ES-I3 (cell line): ENCODE measurements around the gene HMOX2.

Source experiments
- H3K36me3 ChIP-seq: 2 replicates; pipeline ENCODE4 v1.6.1; 2013; ENCODE audit warnings: mild to moderate bottlenecking, low read length, control low read depth, moderate library complexity; ENCODE audit not compliant: insufficient read depth
- H3K4me1 ChIP-seq: 2 replicates; pipeline ENCODE4 v1.6.1; 2013; ENCODE audit warnings: mild to moderate bottlenecking, control low read depth, low read length; ENCODE audit not compliant: insufficient read depth
- H3K9ac ChIP-seq: 2 replicates; pipeline ENCODE4 v1.6.1; 2013; ENCODE audit warnings: low read depth, mild to moderate bottlenecking, low read length, moderate library complexity
- H3K9me3 ChIP-seq: 2 replicates; pipeline ENCODE4 v1.6.1; 2013; ENCODE audit warnings: mild to moderate bottlenecking, low read length, moderate library complexity; ENCODE audit not compliant: control insufficient read depth, insufficient read depth

Gene HMOX2

DNA sequence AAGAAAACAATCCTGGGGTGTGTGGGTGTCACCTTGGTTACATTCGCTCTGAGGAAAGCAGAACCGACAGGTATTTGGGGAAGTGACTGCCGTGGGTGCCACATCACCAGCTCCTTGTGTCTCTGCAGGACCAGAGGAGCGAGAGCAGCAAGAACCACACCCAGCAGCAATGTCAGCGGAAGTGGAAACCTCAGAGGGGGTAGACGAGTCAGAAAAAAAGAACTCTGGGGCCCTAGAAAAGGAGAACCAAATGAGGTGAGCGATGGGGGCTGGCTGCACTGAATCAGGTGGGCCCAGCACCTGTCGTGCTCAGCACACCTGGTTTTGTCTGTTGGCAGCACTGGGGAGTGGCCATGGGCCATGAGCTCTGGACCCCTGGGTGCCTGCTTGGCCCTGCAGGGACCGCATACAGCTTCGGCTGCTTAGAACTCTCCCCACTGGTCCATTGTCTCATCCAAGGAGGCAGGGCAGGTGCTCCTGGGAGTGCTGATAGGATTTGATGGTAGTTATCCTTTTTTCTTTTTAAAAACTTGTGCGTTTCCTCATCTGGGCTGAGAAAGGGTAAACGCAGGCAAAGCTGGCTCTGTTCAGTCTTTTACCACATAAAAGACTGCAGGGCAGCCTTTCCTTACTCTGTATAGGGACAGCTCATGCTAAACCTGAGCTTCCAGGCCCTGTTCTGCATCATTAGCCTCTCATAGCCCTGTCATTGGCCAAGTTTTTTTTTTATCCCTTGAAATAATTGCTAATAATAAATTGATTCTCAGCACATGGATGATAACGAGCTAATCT lies 29.4 kb downstream of the HMOX2 start:
- H3K36me3 ChIP-seq = peaks cover 9% of the 10 kb centered on the region
- H3K9me3 ChIP-seq = no peaks in the 10 kb centered on the region
- no peak overlapping the region for H3K9ac ChIP-seq
- peaks cover 11% of the 10 kb centered on the region for H3K4me1 ChIP-seq

DNA sequence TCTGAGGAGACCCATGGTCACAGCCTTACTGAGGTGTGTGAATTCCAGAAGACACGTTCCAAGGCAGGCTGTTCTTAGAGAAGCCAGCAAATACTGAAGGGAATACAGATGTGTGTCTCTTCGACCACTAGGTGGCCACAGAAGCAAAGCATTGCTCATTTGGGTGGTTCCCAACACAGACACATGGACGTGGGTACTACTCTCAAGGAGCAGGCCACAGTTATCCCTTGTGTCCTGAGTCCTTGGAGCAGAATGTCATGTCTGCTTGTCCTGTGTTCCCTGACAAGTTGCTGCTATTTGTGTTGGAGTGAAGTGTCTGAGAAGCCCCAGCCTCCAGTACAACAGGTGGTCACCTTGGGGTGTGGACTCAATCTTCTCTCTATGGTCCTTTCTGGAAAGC lies 30.3 kb downstream of the HMOX2 start:
- Histone ChIP-seq H3K9ac (no peak overlapping the region), H3K9me3 (no peaks in the 10 kb centered on the region), H3K36me3 (peaks cover 9% of the 10 kb centered on the region), H3K4me1 (peaks cover 2% of the 10 kb centered on the region; the same call in 1 of the 2 replicates)

DNA sequence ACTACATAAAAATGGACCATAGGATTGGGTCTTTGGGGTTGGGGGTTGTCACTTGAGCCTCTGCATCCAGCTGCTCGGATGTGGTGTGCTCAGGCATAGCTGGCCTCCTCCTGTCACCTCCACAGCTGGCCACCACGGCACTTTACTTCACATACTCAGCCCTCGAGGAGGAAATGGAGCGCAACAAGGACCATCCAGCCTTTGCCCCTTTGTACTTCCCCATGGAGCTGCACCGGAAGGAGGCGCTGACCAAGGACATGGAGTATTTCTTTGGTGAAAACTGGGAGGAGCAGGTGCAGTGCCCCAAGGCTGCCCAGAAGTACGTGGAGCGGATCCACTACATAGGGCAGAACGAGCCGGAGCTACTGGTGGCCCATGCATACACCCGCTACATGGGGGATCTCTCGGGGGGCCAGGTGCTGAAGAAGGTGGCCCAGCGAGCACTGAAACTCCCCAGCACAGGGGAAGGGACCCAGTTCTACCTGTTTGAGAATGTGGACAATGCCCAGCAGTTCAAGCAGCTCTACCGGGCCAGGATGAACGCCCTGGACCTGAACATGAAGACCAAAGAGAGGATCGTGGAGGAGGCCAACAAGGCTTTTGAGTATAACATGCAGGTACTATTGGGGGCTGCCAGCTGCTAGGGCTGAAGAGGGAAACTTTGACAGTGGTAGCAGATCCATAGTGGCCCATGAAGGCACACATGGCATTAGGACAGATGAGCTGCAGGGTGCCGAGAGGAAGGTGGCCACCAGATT lies 31.6 kb downstream of the HMOX2 start:
- Histone ChIP-seq H3K4me1 (no peaks in the 10 kb centered on the region), H3K36me3 (peaks cover 9% of the 10 kb centered on the region)

DNA sequence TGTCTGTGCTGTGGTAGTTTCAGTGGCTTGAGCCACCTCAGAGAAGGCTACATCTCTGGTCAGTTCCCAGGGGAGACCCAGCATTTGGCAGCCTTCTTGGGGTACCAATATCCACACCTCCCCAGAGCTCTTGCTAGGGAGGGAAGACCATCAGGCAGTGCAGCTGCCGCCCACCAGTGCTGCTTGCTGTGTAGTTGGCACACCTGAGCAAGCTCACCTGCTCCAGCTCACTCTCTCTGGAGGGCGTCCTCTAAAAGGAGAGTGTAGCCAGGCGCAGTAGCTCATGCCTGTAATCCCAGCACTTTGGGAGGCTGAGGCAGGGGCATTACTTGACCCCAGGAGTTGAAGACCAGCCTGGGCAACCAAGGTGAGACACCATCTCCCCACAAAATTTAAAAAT lies 32.6 kb downstream of the HMOX2 start:
- no peak overlapping the region for H3K9ac ChIP-seq
- H3K36me3 ChIP-seq = peaks cover 9% of the 10 kb centered on the region
- H3K4me1 ChIP-seq = no peaks in the 10 kb centered on the region
- no peaks in the 10 kb centered on the region for H3K9me3 ChIP-seq

More for the DNA sequence above, 31.6 kb downstream of the HMOX2 start:
- Histone ChIP-seq H3K9ac (no peak overlapping the region; the same call in 1 of the 2 replicates), H3K9me3 (no peaks in the 10 kb centered on the region)

DNA sequence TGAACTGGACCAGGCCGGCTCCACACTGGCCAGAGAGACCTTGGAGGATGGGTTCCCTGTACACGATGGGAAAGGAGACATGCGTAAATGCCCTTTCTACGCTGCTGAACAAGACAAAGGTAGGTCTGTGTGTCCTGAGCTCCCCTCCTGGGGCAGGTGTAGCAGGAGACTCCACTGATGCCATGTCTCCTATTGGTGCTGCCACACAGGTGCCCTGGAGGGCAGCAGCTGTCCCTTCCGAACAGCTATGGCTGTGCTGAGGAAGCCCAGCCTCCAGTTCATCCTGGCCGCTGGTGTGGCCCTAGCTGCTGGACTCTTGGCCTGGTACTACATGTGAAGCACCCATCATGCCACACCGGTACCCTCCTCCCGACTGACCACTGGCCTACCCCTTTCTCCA lies 33.2 kb downstream of the HMOX2 start:
- Histone ChIP-seq H3K4me1 (no peaks in the 10 kb centered on the region), H3K9me3 (no peaks in the 10 kb centered on the region), H3K36me3 (peaks cover 9% of the 10 kb centered on the region), H3K9ac (no peak overlapping the region)

DNA sequence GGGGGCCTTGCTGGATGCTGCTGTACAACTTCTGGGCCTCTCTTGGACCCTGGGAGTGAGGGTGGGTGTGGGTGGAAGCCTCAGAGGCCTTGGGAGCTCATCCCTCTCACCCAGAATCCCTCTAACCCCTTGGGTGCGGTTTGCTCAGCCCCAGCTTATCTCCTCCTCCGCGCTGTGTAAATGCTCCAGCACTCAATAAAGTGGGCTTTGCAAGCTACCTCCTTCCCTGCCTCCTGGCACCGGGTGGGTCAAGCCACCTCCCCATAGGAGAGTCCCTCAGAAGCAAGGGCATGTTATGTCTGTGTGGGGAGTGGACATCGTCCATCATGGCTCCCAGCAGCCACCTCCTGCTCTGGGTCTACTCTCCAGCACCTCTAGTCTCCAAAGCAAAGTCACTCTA lies 33.9 kb downstream of the HMOX2 start:
- H3K9me3 ChIP-seq = no peaks in the 10 kb centered on the region
- no peaks in the 10 kb centered on the region for H3K4me1 ChIP-seq
- H3K36me3 ChIP-seq = peaks cover 9% of the 10 kb centered on the region
- no peak overlapping the region for H3K9ac ChIP-seq

DNA sequence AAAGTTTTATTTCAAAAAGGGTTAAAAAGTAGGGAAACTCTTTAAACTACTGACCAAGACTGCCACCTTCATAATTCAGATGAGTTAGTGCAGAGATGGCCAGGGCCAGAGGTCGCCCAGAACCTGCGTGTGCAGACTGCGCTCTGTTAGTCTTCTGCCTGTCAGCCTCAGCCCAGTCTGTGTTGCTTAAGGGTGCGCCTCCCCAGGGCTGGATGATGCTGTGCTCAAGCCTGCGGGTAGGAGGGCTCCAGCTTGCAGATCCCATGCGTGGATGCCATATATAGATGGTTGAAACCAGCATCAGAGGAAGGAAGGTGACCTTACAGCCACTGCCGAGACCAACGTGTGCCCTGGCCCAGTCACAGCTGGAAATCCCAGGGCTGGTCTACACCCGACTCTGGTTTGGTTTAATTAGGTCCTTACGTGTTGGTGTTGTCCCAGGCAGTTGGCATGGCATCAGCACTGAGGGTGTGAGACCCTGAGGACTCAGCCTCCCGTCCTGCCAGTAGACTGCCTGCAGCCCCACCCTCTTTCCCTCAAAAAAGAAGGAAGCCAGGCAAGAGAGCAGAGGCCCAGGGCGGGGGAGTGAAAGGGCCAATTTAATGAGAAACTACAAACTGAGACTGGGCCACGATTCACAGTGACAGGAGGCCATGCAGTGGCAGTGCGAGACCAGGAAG lies 34.7 kb downstream of the HMOX2 start:
- Histone ChIP-seq H3K4me1 (no peaks in the 10 kb centered on the region), H3K9me3 (no peaks in the 10 kb centered on the region), H3K36me3 (peaks cover 9% of the 10 kb centered on the region), H3K9ac (no peak overlapping the region)

DNA sequence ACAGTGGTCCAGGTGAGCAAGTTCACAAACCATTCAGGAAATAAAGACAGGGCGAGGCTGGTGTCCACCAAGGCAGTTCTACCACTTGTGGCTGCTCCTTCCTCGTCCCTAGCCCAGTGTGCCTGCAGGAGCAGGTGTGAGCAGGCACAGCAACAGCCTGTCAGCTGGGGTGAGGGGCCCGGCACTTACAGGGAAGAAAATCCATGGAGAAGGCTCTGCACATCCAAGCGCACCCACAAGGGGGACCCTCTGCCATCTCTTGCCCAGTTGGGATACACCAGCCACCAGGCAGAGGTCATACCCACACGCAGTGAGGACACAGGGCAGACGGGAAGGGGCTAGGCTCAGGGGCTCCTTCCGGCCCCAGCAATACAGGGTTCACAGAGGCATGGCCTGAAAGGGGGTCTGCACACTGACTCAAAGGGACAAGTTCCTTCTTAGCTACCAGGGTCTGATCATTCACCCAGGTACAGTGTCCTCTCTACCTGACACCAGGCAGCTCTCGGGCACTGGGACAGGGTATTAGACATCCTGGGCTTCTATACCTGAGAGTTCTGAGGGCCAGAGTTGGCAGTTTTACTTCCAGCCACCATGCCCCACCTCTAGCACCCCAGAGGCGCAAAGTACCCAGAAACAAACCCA lies 35.4 kb downstream of the HMOX2 start:
- Histone ChIP-seq H3K36me3 (peaks cover 12% of the 10 kb centered on the region), H3K9ac (no peak overlapping the region), H3K9me3 (no peaks in the 10 kb centered on the region), H3K4me1 (no peaks in the 10 kb centered on the region)

DNA sequence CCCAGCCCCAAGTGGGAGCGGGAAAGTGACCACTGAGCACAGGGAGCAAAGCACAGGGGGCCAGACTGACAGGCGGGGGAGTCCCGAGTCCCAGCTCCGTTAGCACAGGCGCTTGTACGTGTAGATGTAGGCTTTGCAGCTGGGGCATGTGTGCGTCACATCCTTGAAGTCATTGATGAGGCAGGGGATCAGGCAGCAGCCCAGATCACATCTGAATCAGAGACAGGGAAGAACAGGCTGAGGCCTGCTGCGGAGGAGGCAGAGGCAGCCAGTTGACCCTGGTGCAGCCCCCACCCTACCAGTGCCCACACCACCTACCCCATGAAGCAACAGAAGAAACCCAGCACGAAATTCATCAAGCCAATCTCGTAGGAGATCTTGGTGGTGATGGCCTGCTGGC lies 36.3 kb downstream of the HMOX2 start:
- no peaks in the 10 kb centered on the region for H3K9me3 ChIP-seq
- no peaks in the 10 kb centered on the region for H3K4me1 ChIP-seq
- no peak overlapping the region for H3K9ac ChIP-seq
- peaks cover 8% of the 10 kb centered on the region for H3K36me3 ChIP-seq

DNA sequence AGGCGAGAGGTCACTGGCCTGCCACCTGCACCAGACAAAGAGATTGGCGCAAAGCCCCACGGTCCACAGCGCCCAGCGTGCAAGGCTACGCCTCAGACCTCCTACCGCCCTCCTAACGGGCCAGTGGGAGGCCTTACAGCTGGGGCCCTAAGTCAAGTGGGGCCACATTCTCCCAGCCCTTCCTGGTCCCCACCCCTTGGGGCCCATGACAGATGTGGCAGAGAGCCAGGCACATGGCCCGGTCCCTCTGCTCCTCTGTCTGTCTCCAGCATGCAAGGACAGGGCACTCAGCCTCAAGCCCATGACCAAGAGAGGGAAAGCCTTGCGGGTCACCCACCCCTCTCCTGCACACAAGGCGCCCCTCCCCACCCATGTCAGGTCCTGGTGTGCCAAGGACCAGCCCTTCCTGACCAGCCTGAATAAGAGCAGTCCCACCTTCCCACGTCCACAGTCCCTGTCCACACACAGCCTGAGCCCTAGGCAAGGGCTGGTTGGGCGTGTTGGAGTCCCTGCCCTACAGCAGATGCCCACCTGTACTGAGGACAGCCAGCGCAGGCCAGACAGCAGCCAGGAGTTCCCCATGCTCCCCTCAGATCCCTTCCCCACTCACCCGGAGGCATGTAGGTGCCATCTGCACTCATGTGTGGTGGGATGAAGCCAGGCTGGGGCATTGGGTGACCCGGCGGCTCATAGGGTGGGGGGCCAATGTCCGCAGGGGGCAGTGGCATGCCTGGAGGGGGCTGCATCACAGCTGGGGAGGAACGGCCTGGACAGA lies 37.1 kb downstream of the HMOX2 start:
- Histone ChIP-seq H3K4me1 (no peaks in the 10 kb centered on the region), H3K9ac (no peak overlapping the region), H3K9me3 (no peaks in the 10 kb centered on the region), H3K36me3 (peaks cover 6% of the 10 kb centered on the region)

DNA sequence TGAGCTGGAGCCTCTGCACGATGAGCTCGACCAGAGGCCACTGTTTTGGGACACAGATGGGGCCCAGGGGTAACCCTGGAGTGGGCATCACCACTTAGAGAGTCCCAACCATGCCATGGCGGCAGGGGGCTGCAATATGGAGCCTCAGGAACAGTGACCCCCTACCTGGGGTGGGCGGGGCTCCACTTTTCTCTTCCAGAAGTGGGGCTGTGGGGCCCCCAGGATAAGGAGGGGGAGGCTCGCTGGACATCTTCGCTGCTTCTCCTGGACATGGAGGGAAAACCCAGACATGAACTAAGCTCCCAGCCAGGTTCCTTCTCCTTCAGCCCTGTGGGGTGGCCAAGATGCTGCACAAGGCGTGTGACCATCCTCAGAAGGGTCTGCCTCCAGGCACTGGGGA lies 37.7 kb downstream of the HMOX2 start:
- H3K9ac ChIP-seq = no peak overlapping the region
- H3K36me3 ChIP-seq = peaks cover 6% of the 10 kb centered on the region
- H3K4me1 ChIP-seq = no peaks in the 10 kb centered on the region
- H3K9me3 ChIP-seq = no peaks in the 10 kb centered on the region

DNA sequence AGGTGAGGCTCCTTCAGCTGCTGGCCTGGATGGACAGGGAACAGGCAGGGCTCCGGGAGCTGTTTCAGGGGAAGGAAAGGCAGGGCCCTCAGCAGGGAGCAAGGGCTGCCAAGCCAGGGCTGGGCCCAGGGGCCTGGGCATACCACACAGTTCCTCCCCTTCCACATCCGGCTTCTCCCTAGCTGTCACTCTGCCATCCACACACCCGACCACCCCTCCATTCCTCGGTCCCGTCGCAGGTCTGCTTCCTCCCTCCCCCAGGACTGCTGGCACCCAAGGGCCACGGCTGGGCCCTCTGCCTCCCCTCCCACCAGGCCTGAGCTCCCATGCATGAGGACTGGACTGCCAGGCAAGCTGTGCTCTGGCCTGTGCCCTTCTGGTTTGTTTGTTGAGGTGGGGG lies 38.4 kb downstream of the HMOX2 start:
- no peaks in the 10 kb centered on the region for H3K9me3 ChIP-seq
- peaks cover 4% of the 10 kb centered on the region for H3K36me3 ChIP-seq
- no peak overlapping the region for H3K9ac ChIP-seq
- no peaks in the 10 kb centered on the region for H3K4me1 ChIP-seq

DNA sequence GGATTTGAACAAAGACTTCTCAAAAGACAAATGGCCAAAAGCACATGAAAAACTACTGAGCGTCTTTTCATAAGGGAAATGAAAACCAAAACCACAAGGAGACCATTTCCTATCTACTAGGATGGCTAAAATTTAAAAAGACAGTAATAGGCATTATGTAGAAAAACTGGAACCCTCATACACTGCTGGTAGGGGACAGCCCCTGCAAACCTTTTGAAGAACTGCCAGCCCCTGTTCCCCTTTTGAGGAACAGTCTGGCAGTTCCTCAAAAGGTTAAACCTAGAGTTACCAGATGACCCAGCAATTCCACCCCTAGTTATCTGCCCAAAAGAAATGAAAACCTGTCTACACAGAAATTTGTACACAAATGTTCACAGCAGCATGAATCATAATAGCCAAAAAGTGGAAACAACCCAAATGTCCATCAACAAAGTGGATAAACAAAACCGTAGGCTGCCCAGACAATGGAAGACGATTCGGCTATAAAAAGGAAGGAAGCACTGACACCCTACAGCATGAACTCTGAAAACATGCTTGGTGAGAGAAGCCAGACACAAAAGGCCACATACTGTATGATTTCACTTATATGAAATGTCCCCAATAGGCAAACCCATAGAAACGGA lies 39.5 kb downstream of the HMOX2 start:
- H3K4me1 ChIP-seq = no peaks in the 10 kb centered on the region
- no peak overlapping the region for H3K9ac ChIP-seq
- no peaks in the 10 kb centered on the region for H3K9me3 ChIP-seq
- peaks cover 2% of the 10 kb centered on the region for H3K36me3 ChIP-seq
